ENCODE data around the gene SMYD4.

DNA sequence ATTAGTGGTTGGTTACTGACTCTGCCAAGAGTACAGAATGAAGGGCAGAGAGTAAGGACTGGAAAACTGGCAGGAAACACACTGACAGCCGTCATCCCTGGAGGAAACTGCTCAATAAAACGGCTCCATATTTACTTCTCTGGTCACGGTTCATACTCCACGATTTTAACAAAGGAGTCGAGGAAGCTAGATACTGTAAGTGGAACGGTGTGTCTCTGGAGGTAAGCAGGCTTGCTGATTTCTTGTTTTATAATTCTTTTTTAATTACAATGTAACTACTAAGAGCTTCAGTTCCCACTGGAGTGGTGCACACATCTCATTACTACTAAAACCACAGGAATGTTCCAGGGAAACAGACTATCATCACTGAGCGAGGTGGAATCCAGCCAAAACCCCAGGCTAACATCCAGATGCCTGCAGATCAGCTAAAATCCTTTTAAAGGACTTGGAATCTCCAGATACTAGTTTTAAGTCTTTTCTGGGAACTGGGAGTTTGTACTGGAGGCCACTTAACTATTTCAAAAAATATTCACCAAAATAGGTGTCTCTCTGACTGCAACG lies 50.1 kb downstream of the SMYD4 start:
- TF ChIP-seq, protein P1, sequence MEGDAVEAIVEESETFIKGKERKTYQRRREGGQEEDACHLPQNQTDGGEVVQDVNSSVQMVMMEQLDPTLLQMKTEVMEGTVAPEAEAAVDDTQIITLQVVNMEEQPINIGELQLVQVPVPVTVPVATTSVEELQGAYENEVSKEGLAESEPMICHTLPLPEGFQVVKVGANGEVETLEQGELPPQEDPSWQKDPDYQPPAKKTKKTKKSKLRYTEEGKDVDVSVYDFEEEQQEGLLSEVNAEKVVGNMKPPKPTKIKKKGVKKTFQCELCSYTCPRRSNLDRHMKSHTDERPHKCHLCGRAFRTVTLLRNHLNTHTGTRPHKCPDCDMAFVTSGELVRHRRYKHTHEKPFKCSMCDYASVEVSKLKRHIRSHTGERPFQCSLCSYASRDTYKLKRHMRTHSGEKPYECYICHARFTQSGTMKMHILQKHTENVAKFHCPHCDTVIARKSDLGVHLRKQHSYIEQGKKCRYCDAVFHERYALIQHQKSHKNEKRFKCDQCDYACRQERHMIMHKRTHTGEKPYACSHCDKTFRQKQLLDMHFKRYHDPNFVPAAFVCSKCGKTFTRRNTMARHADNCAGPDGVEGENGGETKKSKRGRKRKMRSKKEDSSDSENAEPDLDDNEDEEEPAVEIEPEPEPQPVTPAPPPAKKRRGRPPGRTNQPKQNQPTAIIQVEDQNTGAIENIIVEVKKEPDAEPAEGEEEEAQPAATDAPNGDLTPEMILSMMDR (IDR thresholded peaks at IDR 0.05), result no peak
- no peak for TF ChIP-seq POLR2A (IDR thresholded peaks at IDR 0.05)

All from tibial nerve (tissue), 3 donors.